Measurements from ENCODE around the gene LHFPL2. TPM values are rescaled to one million over a fixed set of nuclear protein-coding genes. Genes with fewer than 3 reads are reported as not detected.

The LHFPL2 gene
- total and polyA plus RNA-seq, 2 donors from 2014 or later = 1.8 to 12.6 TPM

DNA sequence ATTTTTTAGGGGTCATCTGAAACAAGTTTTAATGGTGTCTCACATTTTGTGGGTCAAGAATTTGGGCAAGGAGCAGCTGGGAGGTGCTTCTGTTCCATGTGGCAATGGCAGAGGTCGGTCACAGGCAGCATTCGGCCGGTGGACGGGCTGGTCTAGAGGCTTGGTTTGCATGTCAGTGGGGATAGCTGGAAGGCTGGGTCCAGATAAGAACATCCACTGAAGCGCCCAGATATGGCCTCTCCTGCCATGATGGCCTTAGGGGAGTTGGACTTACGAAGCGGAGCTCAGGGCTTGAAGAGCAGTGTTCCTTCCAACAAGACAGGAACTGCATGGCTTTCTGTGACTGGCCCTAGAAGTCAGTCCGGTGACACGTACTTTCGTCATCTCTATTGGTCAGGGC is 30.3 kb downstream of the LHFPL2 start:
- Histone ChIP-seq H3K9me3 (ENCODE audit: control insufficient read depth in 2 of 3, insufficient read depth in 1 of 3, low read length in 3 of 3) (peaks cover 0 to 2% (median 0%) of the 10 kb centered on the region in 3 donors), H3K36me3 (ENCODE audit: control insufficient read depth in 2 of 3, insufficient read depth in 3 of 3, low read length in 3 of 3) (peaks cover 0 to 4% (median 0%) of the 10 kb centered on the region in 3 donors), H3K9ac (ENCODE audit: low read length in 3 of 3) (no peak overlapping the region), H3K27me3 (ENCODE audit: control insufficient read depth, insufficient read depth, low read length) (no peaks in the 10 kb centered on the region), H3K4me1 (ENCODE audit: control insufficient read depth in 2 of 3, insufficient read depth in 2 of 3, low read depth in 1 of 3, low read length in 3 of 3) (peaks cover 0 to 10% (median 3%) of the 10 kb centered on the region in 3 donors), H3K27ac (ENCODE audit: low read depth in 2 of 2, low read length in 2 of 2) (no peak overlapping the region), H3K4me3 (ENCODE audit: low read length in 3 of 3) (no peak overlapping the region)
- intact Hi-C loops (cut with DNase I) = no loop called here
- DNase-seq (no peak), FAIRE-seq (no peak)
- TF ChIP-seq, protein P1, sequence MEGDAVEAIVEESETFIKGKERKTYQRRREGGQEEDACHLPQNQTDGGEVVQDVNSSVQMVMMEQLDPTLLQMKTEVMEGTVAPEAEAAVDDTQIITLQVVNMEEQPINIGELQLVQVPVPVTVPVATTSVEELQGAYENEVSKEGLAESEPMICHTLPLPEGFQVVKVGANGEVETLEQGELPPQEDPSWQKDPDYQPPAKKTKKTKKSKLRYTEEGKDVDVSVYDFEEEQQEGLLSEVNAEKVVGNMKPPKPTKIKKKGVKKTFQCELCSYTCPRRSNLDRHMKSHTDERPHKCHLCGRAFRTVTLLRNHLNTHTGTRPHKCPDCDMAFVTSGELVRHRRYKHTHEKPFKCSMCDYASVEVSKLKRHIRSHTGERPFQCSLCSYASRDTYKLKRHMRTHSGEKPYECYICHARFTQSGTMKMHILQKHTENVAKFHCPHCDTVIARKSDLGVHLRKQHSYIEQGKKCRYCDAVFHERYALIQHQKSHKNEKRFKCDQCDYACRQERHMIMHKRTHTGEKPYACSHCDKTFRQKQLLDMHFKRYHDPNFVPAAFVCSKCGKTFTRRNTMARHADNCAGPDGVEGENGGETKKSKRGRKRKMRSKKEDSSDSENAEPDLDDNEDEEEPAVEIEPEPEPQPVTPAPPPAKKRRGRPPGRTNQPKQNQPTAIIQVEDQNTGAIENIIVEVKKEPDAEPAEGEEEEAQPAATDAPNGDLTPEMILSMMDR (IDR thresholded peaks at IDR 0.05; ENCODE audit: borderline replicate concordance, extremely low read depth, insufficient read depth) = no peak

DNA sequence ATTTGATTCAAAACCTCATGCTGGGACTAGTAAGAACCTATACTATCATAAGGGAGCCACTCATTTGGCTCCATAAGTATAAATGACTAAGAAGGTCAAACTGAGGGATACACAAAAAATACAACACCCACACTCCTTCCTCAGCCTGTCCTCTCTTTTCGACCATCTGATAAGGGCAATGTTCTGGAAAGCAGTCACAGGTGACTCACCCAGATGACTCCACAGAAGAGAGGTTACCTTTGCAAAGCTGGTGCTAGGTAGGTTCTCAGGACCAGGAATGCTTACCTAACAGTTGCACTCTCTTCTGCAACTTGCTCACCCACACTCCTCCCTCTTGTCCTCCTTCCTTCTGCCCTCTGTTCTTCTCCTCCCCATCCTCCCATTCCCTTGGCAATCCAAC is 32.9 kb downstream of the LHFPL2 start:
- TF ChIP-seq, protein P1 (IDR thresholded peaks at IDR 0.05; ENCODE audit: borderline replicate concordance, extremely low read depth, insufficient read depth) = no peak
- H3K9me3 ChIP-seq (ENCODE audit: control insufficient read depth in 2 of 3, insufficient read depth in 1 of 3, low read length in 3 of 3) = peaks cover 0 to 2% (median 0%) of the 10 kb centered on the region in 3 donors
- DNase-seq (no peak), FAIRE-seq (no peak)
- H3K4me3 ChIP-seq (ENCODE audit: low read length in 3 of 3) = no peak overlapping the region
- peaks cover 0 to 4% (median 0%) of the 10 kb centered on the region in 3 donors for H3K36me3 ChIP-seq (ENCODE audit: control insufficient read depth in 2 of 3, insufficient read depth in 3 of 3, low read length in 3 of 3)
- intact Hi-C loops (cut with DNase I) = no loop called here
- peaks cover 0 to 11% (median 0%) of the 10 kb centered on the region in 3 donors for H3K4me1 ChIP-seq (ENCODE audit: control insufficient read depth in 2 of 3, insufficient read depth in 2 of 3, low read depth in 1 of 3, low read length in 3 of 3)
- H3K27me3 ChIP-seq (ENCODE audit: control insufficient read depth, insufficient read depth, low read length) = no peaks in the 10 kb centered on the region
- H3K27ac ChIP-seq (ENCODE audit: low read depth in 2 of 2, low read length in 2 of 2) = no peak overlapping the region
- H3K9ac ChIP-seq (ENCODE audit: low read length in 3 of 3) = no peak overlapping the region

DNA sequence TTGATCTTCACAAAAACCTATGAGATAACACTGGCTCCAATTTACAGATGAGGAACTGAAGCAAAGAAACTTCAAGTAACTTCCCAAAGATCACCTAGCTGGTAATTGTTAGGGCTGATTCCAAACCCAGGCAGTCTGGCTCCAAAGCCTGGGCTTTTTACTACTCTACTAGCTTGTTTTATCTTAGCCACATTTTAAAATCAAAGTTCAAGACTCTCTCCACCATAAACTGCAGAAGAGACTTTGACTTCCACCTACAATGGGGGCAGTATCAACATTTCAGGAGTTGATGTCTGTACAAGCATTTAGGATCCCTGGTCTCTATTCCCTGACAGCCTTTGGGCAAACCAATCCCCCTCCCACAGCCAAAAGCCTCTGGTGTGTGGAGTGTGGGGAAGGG is 33.8 kb downstream of the LHFPL2 start:
- H3K9me3 ChIP-seq (ENCODE audit: control insufficient read depth in 2 of 3, insufficient read depth in 1 of 3, low read length in 3 of 3) = no peaks in the 10 kb centered on the region
- intact Hi-C loops (cut with DNase I) = no loop called here
- H3K4me3 ChIP-seq (ENCODE audit: low read length in 3 of 3) = no peak overlapping the region
- peaks cover 0 to 2% (median 0%) of the 10 kb centered on the region in 3 donors for H3K36me3 ChIP-seq (ENCODE audit: control insufficient read depth in 2 of 3, insufficient read depth in 3 of 3, low read length in 3 of 3)
- TF ChIP-seq, protein P1 (IDR thresholded peaks at IDR 0.05; ENCODE audit: borderline replicate concordance, extremely low read depth, insufficient read depth) = no peak
- H3K9ac ChIP-seq (ENCODE audit: low read length in 3 of 3) = no peak overlapping the region
- H3K27me3 ChIP-seq (ENCODE audit: control insufficient read depth, insufficient read depth, low read length) = no peaks in the 10 kb centered on the region
- H3K4me1 ChIP-seq (ENCODE audit: control insufficient read depth in 2 of 3, insufficient read depth in 2 of 3, low read depth in 1 of 3, low read length in 3 of 3) = peaks cover 0 to 16% (median 0%) of the 10 kb centered on the region in 3 donors
- DNase-seq (no peak), FAIRE-seq (no peak)
- H3K27ac ChIP-seq (ENCODE audit: low read depth in 2 of 2, low read length in 2 of 2) = no peak overlapping the region

DNA sequence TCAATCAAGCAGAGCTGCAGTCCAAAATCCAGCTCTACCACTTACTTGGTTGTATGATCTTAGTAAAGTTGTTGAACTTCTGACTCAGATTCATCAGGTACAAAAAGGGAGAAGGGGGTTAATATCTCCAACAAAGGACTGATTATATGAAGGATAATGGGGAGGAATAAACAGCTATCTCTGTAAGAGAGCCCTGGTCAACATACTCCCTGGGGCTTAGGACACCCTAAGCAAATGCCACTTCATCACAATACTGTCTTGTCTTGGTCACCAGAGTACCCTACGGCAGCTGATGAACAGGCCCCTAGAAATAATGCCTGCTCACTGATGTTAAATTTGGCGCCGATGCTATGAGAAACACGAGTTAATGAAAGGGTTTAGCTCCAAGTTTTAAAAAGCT is 34.8 kb downstream of the LHFPL2 start:
- intact Hi-C loops (cut with DNase I) = no loop called here
- H3K27me3 ChIP-seq (ENCODE audit: control insufficient read depth, insufficient read depth, low read length) = no peaks in the 10 kb centered on the region
- peaks cover 0 to 16% (median 0%) of the 10 kb centered on the region in 3 donors for H3K4me1 ChIP-seq (ENCODE audit: control insufficient read depth in 2 of 3, insufficient read depth in 2 of 3, low read depth in 1 of 3, low read length in 3 of 3)
- no peak overlapping the region for H3K9ac ChIP-seq (ENCODE audit: low read length in 3 of 3)
- FAIRE-seq (no peak), DNase-seq (no peak)
- peaks cover 0 to 2% (median 0%) of the 10 kb centered on the region in 3 donors for H3K36me3 ChIP-seq (ENCODE audit: control insufficient read depth in 2 of 3, insufficient read depth in 3 of 3, low read length in 3 of 3)
- no peak overlapping the region for H3K27ac ChIP-seq (ENCODE audit: low read depth in 2 of 2, low read length in 2 of 2)
- H3K9me3 ChIP-seq (ENCODE audit: control insufficient read depth in 2 of 3, insufficient read depth in 1 of 3, low read length in 3 of 3) = no peaks in the 10 kb centered on the region
- TF ChIP-seq, protein P1 (IDR thresholded peaks at IDR 0.05; ENCODE audit: borderline replicate concordance, extremely low read depth, insufficient read depth) = no peak
- no peak overlapping the region for H3K4me3 ChIP-seq (ENCODE audit: low read length in 3 of 3)

All from kidney (tissue), 14 donors.